Activated CD4-positive, alpha-beta T cell treated with anti-CD3 and anti-CD28 coated beads, Interleukin-2, amount 50 U/mL, for 48 hours (primary cell): Measurements from ENCODE around the gene CHST12.
"Not testable (repeated sequence)": the region's sequence is repeated elsewhere in the genome, so short reads cannot be mapped to it uniquely, and the experiment has no call there.

Experiments
- DNase-seq, 2 experiments: peaks; one replicate each; pipeline ENCODE4 v3.0.0-alpha.2; 2020

The CHST12 gene

DNA sequence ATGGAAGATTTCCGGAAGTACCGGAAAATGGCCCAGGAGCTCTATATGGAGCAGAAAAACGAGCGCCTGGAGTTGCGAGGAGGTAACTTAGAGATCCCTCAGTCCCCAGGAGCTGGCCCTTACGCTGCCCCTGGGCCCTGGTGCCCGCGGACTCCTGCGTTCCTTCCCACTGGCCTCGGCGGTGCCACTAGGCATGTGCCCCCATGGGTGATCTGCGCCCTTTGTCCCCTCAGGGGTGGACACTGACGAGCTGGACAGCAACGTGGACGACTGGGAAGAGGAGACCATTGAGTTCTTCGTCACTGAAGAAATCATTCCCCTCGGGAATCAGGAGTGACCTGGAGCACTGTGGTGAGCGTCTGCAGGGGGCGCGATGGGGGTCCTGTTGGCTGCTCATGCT is 24.2 kb upstream of the CHST12 start:
- DNase-seq = no peak

- no peak for DNase-seq
Observed at GRCh38 chr7:2379821-2380450, 23.5 kb upstream of the CHST12 start.

DNA sequence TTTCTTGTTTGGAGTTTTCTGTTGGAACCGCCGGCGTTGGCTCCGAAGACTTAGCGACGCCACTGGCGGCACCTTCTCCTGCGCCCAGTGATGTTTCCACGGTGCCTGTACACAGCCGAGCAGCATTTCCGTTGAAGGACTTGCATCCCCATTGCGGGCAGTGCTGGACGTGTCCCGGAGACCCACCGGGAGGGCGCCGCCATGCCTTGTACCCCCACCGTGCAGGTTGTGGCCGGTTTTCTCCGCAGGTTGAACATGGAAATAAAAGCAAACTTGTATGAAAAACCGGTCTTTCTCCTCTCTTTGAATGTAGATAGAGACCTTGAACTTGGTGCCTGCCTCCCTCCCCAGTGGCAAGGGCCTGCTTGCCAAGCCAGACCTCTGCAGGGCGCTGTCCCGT is 22.9 kb upstream of the CHST12 start:
- DNase-seq = no peak

DNA sequence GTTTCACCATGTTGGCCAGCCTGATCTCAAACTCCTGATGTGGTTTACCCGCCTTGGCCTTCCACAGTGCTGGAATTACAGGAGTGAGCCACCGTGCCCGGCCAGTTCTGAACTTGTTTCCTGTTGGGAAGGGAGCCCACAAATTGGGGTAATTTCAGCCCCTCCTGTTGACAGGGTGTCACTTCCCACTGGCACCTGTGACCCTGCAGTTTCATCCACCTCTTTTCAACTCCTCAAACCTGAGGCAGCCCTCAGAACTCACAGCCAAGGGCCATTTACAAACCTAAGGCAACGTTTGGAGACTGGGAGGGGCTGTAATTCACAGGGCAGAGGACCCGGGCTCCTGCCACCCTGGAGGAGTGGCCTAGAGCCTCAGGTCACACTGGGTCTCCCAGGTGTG is 22.2 kb upstream of the CHST12 start:
- no peak for DNase-seq

GRCh38 chr7:2381881-2382509 is 21.4 kb upstream of the CHST12 start:
- DNase-seq = no peak

- no peak for DNase-seq
Observed at GRCh38 chr7:2383543-2384274, 19.7 kb upstream of the CHST12 start.

- no peak for DNase-seq
Observed at GRCh38 chr7:2384354-2385243, 18.8 kb upstream of the CHST12 start.

DNA sequence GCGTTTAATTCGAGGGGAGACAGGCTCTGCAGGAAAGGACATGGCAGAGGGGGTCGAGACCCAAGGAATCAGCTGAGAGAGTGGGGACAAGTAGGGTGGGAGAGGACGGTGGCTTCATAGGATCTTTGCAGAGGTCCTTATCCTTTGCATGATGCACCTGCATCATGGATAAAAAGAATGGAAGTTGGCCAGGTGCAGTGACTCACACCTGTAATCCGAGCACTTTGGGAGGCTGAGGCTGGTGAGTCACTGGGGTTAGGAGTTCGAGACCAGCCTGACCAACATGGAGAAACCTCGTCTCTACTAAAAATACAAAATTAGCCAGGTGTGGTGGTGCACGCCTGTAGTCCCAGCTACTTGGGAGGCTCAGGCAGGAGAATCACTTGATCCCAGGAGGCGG is 17.3 kb upstream of the CHST12 start:
- DNase-seq = not testable (repeated sequence)

- DNase-seq = no peak
Observed at GRCh38 chr7:2386964-2387669, 16.3 kb upstream of the CHST12 start.

DNA sequence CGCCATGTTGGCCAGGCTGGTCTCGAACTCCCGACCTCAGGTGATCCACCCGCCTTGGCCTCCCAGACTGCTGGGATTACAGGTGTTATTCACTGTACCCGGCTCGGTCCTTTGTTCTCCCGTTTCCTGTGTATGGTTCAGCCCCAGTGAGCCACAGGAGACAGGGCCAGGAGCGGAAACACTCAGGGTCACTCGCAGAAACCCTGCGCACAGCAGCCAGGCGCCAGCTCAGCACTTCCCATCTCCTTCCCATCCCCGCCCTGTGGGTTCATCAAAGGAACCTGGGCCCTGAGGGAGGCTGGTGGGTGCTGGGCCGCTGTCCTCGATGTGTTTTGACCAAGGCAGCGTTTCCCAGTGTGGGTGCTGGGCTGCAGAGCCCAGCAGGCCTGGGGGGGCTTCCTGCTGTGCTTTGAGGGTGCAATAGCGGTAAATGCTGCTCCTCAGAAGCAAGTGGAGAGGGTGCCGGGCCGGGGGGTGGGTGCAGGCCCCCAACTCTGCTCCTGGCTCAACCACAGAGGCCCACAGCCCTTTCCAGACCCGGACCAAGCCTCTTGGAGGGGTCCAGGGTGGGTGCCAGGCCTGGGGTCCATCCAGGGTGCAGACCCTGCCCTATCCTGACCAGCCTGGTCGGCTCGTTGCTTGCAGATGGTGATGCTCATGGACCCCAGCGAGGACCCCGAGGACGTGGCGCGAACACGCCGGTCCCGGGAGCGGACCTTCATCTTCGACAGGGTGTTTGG is 15.3 kb upstream of the CHST12 start:
- DNase-seq = no peak

GRCh38 chr7:2388637-2388954 is 14.8 kb upstream of the CHST12 start:
- DNase-seq = no peak

DNA sequence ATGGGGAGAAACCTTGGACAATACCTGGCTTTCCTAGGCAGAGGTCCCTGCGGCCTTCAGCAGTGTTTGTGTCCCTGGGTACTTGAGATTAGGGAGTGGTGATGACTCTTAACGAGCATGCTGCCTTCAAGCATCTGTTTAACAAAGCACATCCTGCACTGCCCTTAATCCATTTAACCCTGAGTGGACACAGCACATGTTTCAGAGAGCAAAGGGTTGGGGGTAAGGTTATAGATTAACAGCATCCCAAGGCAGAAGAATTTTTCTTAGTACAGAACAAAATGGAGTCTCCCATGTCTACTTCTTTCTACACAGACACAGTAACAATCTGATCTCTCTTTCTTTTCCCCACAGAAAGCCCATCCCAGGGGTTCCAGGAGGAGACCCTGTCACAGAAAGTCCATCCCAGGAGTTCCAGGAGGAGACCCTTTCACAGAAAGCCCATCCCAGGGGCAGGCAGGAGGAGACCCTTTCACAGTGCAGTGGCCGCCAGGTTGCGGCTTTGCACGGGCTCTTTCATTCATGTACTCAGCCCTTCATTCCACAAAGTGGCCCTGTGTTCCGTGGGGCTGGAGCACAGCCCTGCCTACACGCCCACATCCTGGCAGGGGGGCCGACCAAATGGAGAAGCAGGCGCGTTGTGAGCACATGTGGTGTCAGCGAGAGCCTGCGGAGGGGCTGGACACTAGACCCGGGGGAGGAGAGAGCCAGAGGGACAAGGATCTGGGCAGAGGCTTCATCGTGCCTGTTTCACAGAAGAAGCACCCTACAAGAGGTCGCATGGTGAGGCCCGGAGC is 13.2 kb upstream of the CHST12 start:
- not testable (repeated sequence) for DNase-seq

DNA sequence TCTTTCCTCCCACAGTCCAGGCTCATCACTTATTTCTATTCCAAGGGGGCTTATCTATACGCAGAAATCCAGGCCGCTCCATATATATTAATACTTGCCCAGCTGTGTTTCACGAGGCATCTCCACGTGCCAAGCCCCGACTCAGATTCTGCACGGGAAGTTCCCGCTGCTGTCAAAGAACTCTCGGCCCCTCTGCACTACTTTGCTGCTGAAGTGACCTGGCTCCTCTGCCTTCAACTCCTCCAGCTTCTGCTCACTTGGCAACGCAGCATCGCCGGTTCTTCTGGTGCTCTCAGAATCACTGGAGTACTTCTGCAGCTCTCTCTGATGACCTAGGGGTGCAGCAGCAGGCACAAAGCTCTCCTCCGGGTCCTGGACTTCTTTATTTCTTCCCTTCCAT is 9.7 kb upstream of the CHST12 start:
- DNase-seq = no peak

DNA sequence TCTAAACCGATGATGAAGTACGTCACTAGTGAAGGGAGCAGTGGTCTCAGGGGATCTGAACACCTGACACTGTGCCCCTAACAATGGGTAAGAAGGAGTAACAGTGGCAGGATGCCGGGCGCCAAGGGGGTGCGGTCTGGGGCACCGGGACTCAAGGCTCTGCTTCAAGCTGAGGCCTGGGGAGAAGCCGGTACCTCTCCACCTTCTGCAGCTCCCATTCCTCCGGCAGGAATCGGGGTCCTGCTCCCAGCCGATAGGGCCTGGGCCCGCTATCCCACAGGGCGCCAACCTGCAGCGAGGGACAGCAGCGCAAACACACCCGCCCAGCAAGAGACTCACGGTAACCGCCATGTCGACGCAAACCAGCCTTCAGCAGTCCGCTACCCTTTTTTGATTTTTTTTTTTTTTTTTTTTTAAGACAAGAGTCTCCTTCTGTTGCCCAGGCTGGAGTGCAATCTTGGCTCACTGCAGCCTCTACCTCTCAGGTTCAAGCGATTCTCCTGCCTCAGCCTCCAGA is 8.8 kb upstream of the CHST12 start:
- DNase-seq = no peak

DNA sequence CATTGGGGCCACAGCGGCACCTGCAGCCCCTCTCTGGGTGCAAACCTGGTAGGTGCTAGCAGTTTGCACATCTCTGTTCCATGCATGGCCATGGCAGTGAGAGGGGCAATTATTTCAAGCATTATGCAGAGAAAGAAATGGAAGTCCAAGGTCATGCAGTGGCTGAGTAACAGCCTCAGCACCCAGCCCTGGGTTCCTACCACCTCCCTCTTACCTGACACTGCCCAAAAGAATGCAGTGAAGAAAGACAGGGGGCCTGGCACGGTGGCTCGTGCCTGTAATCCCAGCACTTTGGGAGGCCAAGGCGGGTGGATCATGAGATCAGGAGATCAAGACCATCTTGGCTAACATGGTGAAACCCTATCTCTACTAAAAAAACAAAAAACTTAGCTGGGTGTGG is 4.9 kb upstream of the CHST12 start:
- no peak for DNase-seq

DNA sequence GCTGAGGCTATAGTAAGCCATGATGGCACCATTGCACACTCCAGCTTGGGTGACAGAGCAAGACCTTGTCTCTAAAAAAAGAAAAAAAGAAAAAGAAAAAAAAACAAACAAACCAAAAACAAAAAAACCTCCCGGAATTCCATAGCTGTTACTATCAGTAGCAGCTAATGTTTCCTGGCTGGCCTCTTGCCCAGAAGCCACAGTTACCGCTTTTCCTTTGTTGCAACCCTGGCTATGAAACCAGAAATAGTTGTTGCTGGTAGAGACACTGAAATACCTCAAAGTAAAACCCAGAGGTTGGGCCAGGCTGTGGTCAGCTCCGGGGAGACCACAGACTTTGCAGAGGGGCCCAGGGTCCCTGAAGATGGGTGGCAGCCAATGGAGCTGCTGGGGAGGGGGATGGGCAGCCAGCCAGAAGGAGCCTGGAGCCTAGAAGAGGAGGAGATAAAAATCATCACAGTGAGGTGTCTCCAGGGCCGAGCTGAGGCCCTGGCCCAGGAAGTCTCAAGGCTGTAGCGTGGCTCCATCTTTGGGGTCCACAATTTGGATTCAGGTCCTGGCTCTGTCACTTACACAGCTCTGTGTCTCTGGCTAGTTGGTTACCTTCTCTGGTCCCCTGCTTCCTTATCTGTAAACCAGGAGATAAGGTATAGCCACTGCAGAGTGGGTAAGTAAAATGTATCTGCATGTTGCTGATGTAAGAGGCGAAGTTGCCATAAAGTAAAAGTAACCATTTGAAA is 3.4 kb upstream of the CHST12 start:
- DNase-seq = no peak

DNA sequence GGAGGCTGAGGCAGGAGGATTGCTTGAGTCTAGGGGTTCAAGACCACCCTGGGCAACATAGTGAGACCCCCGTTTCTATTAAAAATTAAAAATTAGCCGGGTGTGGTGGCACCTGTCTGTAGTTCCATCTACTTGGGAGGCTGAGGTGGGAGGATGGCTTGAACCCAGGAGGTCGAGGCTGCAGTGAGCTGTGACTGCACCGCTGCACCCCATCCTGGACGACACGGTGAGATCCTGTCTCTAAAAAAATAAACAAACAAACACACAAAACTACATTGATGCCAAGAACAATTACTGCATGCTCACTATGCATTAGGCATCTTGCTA is 761 bp upstream of the CHST12 start:
- DNase-seq = no peak

DNA sequence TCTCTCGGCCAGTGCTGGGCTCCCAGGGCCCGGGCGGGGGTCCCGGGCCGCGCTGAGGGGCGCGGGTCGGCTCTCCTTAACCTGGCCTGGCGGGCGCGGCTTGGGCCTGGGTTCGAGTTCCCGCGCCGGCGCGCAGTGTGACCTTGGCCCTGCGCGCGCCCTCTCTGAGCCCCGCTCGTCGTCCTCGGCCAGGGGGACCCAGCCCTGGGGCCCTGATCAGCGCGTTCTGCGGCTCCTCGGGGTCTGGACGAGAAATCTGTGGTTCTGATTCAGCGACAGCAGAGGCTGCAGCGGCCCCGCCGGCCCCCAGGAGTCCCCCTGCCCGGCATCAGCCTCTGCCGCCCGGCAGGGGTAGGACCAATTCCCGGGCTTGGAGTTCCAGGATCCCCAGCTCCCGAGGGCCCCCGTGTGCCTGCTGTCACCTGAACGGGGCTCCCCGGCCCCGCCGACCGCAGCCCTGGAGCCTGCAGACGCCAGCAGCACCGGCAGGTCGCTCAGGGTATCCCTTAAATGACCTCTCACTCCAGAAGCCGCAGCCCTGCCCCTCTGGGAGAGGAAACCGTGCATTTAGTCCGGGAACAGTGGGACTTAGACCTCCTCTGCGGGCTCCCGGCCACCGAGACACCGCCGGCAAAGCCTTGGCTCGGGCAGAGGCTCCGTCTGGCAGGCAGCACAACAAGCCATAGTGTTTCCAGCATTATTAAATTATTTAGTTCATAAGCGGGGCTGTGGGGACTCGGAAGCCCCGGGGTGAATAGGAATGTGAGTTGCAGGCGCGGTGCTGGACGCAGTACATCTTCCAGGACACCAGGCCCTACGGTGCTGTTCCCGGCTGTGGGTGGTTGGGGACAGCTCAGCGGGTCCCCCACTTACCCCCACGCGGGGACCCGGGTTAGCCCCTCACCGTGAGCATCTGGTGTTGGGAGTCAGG is 572 bp downstream of the CHST12 start:
- peak; percentile 27 to 37 for DNase-seq

DNA sequence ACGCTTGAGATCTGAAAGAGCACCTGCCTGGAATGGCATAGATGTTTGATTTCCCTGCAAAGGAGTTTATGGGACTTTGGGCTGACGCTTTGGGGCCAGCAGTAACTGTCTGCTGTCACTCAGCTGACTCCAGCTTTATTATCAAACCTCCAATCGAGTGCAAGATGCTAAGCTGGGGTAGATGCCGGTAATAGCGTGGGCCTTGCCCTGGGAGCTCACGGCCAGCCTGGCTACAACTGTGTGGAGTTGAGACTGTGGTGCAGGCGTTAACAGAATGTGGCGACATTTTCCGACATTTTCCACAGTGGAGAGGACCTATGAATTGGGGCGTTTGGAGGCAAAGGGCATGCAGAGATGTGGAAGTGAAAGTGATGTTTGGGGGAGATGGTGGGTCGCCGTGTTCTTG is 1.3 kb downstream of the CHST12 start:
- DNase-seq = no peak
